SU-DHL-6 (cell line): ENCODE results near the gene FASTKD2.

Source experiments
- H2AFZ ChIP-seq: fragments of 200-600 bp; sonication (generic); 2 replicates; pipeline ENCODE4 v1.6.1; 2014; ENCODE audit warnings: low read depth, mild to moderate bottlenecking, moderate library complexity, mixed read lengths, antibody characterized with exemption, low read length; ENCODE audit not compliant: severe bottlenecking
- H3F3A ChIP-seq: fragments of 200-600 bp; shearing (Covaris generic); 2 replicates; pipeline ENCODE4 v1.6.0; 2016; ENCODE audit warnings: antibody characterized with exemption, mild to moderate bottlenecking; ENCODE audit not compliant: insufficient read depth
- H3K27ac ChIP-seq: fragments of 200-600 bp; sonication (generic); 2 replicates; pipeline ENCODE4 v1.5.1; 2016; ENCODE audit warnings: low read depth, mild to moderate bottlenecking, low read length, moderate library complexity, mixed read lengths
- H3K27me3 ChIP-seq: fragments of 200-600 bp; sonication (generic), shearing (Covaris generic); 2 replicates; pipeline ENCODE4 v1.6.0; 2014; ENCODE audit warnings: mild to moderate bottlenecking, low read length
- H3K36me3 ChIP-seq: fragments of 200-600 bp; sonication (generic); 2 replicates; pipeline ENCODE4 v1.6.1; 2014; ENCODE audit warnings: mild to moderate bottlenecking, low read length, mixed read lengths
- H3K4me2 ChIP-seq: fragments of 300-600, 200-600 bp; shearing (Covaris generic), sonication (generic); 2 replicates; pipeline ENCODE4 v1.6.0; 2014; ENCODE audit warnings: low read length, low read depth, mild to moderate bottlenecking; ENCODE audit not compliant: poor library complexity, severe bottlenecking
- H3K4me3 ChIP-seq: fragments of 200-600 bp; sonication (generic); 2 replicates; pipeline ENCODE4 v1.5.1; 2014; ENCODE audit warnings: antibody characterized with exemption, low read length, mild to moderate bottlenecking, mixed read lengths; ENCODE audit not compliant: insufficient read depth, poor library complexity, severe bottlenecking
- H3K79me2 ChIP-seq: fragments of 200-600 bp; sonication (generic); 2 replicates; pipeline ENCODE4 v1.6.1; 2014; ENCODE audit warnings: mild to moderate bottlenecking, low read length, moderate library complexity; ENCODE audit not compliant: insufficient read depth
- H3K9ac ChIP-seq: fragments of 200-600 bp; sonication (generic); 2 replicates; pipeline ENCODE4 v1.7.0; 2014; ENCODE audit warnings: mild to moderate bottlenecking, low read length
- H3K9me2 ChIP-seq: fragments of 200-600 bp; sonication (generic); replicated peaks from 2 replicates; pipeline ENCODE4 v1.6.1; 2014; ENCODE audit warnings: low read length; ENCODE audit not compliant: insufficient read depth
- H3K9me3 ChIP-seq: fragments of 200-600 bp; sonication (generic); 2 replicates; pipeline ENCODE4 v1.6.1; 2014; ENCODE audit warnings: low read length, mixed read lengths; ENCODE audit not compliant: insufficient read depth
- H4K20me1 ChIP-seq: fragments of 200-600 bp; sonication (generic); 2 replicates; pipeline ENCODE4 v1.6.1; 2014; ENCODE audit warnings: low read depth, mild to moderate bottlenecking, antibody characterized with exemption, low read length, moderate library complexity, mixed read lengths
- EZH2phosphoT487 ChIP-seq: fragments of 200-600 bp; sonication (generic), shearing (Covaris generic); conservative IDR thresholded peaks from 2 replicates; pipeline ENCODE4 v1.6.1; 2018; ENCODE audit warnings: mild to moderate bottlenecking, antibody characterized with exemption, low read length, moderate library complexity, mixed read lengths
- TF ChIP-seq, protein P1 (sequence below): fragments of 200-600 bp; sonication (generic); IDR thresholded peaks from one replicate; pipeline ENCODE4 v1.5.1; 2017; ENCODE audit warnings: antibody characterized with exemption, mild to moderate bottlenecking, low read length, moderate library complexity; ENCODE audit not compliant: insufficient read depth, poor library complexity, severe bottlenecking

Gene FASTKD2

DNA sequence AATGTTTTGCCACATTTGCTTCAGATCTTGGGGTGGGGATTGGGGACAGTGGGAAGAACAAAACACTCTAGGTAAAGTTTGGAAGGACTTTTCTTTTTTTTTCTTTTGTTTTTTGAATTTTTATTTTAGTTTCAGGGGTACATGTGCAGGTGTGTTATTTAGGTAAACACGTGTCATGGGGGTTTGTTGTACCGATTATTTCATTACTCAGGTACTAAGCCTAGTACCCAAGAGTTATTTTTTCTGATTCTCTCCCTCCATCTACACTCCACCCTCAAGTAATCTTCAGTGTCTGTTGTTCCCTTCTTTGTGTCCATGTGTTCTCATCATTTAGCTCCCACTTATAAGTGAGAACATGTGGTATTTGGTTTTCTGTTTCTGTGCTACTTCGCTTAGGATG is 73.3 kb downstream of the FASTKD2 start:
- Histone ChIP-seq H3F3A (no peaks in the 10 kb centered on the region), H3K4me2 (no peak overlapping the region), H3K36me3 (no peaks in the 10 kb centered on the region), H3K9me2 (no peaks in the 10 kb centered on the region), H3K27ac (no peak overlapping the region), H3K9me3 (peaks cover 5% of the 10 kb centered on the region; the same call in 1 of the 2 replicates), H3K4me3 (no peak overlapping the region), H4K20me1 (no peaks in the 10 kb centered on the region), H3K27me3 (no peaks in the 10 kb centered on the region), H3K9ac (no peak overlapping the region), H2AFZ (no peak overlapping the region), H3K79me2 (no peaks in the 10 kb centered on the region)
- no peak for TF ChIP-seq EZH2phosphoT487
- TF ChIP-seq, protein P1, sequence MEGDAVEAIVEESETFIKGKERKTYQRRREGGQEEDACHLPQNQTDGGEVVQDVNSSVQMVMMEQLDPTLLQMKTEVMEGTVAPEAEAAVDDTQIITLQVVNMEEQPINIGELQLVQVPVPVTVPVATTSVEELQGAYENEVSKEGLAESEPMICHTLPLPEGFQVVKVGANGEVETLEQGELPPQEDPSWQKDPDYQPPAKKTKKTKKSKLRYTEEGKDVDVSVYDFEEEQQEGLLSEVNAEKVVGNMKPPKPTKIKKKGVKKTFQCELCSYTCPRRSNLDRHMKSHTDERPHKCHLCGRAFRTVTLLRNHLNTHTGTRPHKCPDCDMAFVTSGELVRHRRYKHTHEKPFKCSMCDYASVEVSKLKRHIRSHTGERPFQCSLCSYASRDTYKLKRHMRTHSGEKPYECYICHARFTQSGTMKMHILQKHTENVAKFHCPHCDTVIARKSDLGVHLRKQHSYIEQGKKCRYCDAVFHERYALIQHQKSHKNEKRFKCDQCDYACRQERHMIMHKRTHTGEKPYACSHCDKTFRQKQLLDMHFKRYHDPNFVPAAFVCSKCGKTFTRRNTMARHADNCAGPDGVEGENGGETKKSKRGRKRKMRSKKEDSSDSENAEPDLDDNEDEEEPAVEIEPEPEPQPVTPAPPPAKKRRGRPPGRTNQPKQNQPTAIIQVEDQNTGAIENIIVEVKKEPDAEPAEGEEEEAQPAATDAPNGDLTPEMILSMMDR = no peak

DNA sequence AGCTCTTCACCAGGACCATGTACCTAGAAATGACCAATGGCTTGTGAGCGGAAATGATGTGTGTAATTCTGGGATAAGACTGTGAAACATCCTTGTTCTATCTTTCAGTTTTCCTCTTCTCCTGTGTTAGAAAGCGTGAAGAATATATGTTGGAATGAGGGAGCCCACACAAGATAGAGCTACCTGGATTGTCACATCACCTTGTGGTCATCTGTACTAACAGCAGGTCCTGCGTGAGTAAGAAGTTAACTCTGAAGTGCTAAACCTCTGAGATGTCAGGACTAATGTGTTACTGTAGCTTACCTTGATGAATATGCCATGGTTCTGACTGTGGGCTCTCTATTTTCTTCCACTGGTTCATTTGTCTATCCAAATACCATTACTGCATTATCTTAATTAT is 75.6 kb downstream of the FASTKD2 start:
- Histone ChIP-seq H3K4me2 (no peak overlapping the region), H3K9me2 (no peaks in the 10 kb centered on the region), H3K79me2 (no peaks in the 10 kb centered on the region), H3F3A (no peaks in the 10 kb centered on the region), H3K9me3 (no peaks in the 10 kb centered on the region), H3K27ac (no peak overlapping the region), H3K36me3 (no peaks in the 10 kb centered on the region), H3K27me3 (no peaks in the 10 kb centered on the region), H3K9ac (no peak overlapping the region), H4K20me1 (no peaks in the 10 kb centered on the region), H3K4me3 (no peak overlapping the region), H2AFZ (no peak overlapping the region)
- no peak for TF ChIP-seq EZH2phosphoT487
- TF ChIP-seq, protein P1 = no peak
